K562 (cell line): ENCODE results near the gene MMP24OS. TPM values are rescaled to one million over a fixed set of nuclear protein-coding genes. Genes with fewer than 3 reads are reported as not detected.

ENCODE experiments used
- ATAC-seq: fragments of 200-7000 bp; cut with Tn5 transposase; 3 replicates; pipeline ENCODE4 v1.9.1; 2020; ENCODE audit warnings: moderate library complexity
- BruUV-seq: library from RNA; stranded (reverse); fragments of 400-500 nt; replicated peaks from 2 replicates; lab custom pipeline; 2021; lab: Mats Ljungman, UMichigan
- CTCF ChIA-PET: fragments of 300-600 bp; formaldehyde crosslinking; extraction: SDS; loops from one replicate; lab custom pipeline; 2021; ENCODE audit warnings: low intra/inter-chr PET ratio; lab: Yijun Ruan, JAX
- POLR2A ChIA-PET: fragments of 300-600, 350-650 bp; sonication (Branson Sonifier 250); formaldehyde crosslinking; extraction: SDS; loops from one replicate; lab custom pipeline; 2021; ENCODE audit warnings: antibody characterized with exemption, inconsistent platforms; lab: Yijun Ruan, JAX
- DNase-seq, 4 experiments: peaks; one replicate each; pipeline versions ENCODE4 v3.0.0 to v3.0.0-alpha.2; 2011 to 2018; ENCODE audit warnings: low spot score in 3 of 4, mixed read lengths in 3 of 4; ENCODE audit errors: extremely low read depth in 1 of 4
- FAIRE-seq: peaks from 2 replicates; lab custom pipeline; 2011; peaks lifted over from hg19 to GRCh38; lab: Jason Lieb, UNC
- H2AFZ ChIP-seq: 2 replicates; pipeline ENCODE4 v1.6.0; 2011; ENCODE audit warnings: low read depth, low read length, control low read depth, inconsistent platforms
- H3K27ac ChIP-seq: fragments of 200-600 bp; 3 replicates; pipeline ENCODE4 v1.8.0; 2011; ENCODE audit warnings: low read depth, mild to moderate bottlenecking, control low read depth, inconsistent platforms, low read length, moderate library complexity, mixed read lengths; ENCODE audit errors: extremely low read depth
- H3K27me3 ChIP-seq, 2 experiments: fragments of 300-600 bp in 1 of 2; 2 replicates in 1 of 2; 3 replicates in 1 of 2; pipeline versions ENCODE4 v1.6.0 to v1.8.0; 2011; ENCODE audit warnings: inconsistent platforms in 2 of 2, low read length in 2 of 2, mild to moderate bottlenecking in 1 of 2, mixed read lengths in 1 of 2, moderate library complexity in 1 of 2; ENCODE audit not compliant: control insufficient read depth in 2 of 2, insufficient read depth in 2 of 2
- H3K36me3 ChIP-seq: fragments of 300-600 bp; 3 replicates; pipeline ENCODE4 v1.8.0; 2011; ENCODE audit warnings: mild to moderate bottlenecking, low read length, inconsistent platforms; ENCODE audit not compliant: control insufficient read depth, insufficient read depth
- H3K4me1 ChIP-seq, 2 experiments: fragments of 200-600 bp in 1 of 2; replicated peaks in 1 of 2; 2 replicates in 1 of 2; 3 replicates in 1 of 2; pipeline versions ENCODE4 v1.5.1 to v1.8.0; 2011; ENCODE audit warnings: inconsistent platforms in 2 of 2, low read length in 2 of 2, mild to moderate bottlenecking in 1 of 2, mixed read lengths in 1 of 2, moderate library complexity in 1 of 2; ENCODE audit not compliant: control insufficient read depth in 2 of 2, insufficient read depth in 2 of 2
- H3K4me2 ChIP-seq: 2 replicates; pipeline ENCODE4 v1.6.1; 2011; ENCODE audit warnings: low read length, control low read depth, inconsistent platforms, mixed read lengths; ENCODE audit not compliant: insufficient read depth
- H3K4me3 ChIP-seq: fragments of 200-600 bp; sonication (generic), shearing (Covaris generic); 2 replicates; pipeline ENCODE4 v1.5.1; 2016; ENCODE audit warnings: control low read depth, inconsistent platforms
- H3K79me2 ChIP-seq: fragments of 200-600 bp; 3 replicates; pipeline ENCODE4 v1.8.0; 2011; ENCODE audit warnings: low read length, inconsistent platforms; ENCODE audit not compliant: control insufficient read depth, insufficient read depth
- H3K9ac ChIP-seq, 2 experiments: 2 replicates each; pipeline versions ENCODE4 v1.6.0 to v1.6.1; 2011; ENCODE audit warnings: low read depth in 2 of 2, low read length in 2 of 2, control low read depth in 1 of 2, inconsistent platforms in 1 of 2, mild to moderate bottlenecking in 1 of 2, mixed read lengths in 1 of 2; ENCODE audit not compliant: insufficient read depth in 1 of 2
- H3K9me1 ChIP-seq: one replicate; pipeline ENCODE4 v1.6.0; 2011; ENCODE audit warnings: inconsistent platforms, mild to moderate bottlenecking, low read length, moderate library complexity; ENCODE audit not compliant: control insufficient read depth, insufficient read depth
- H3K9me3 ChIP-seq: replicated peaks from 2 replicates; pipeline ENCODE4 v1.5.1; 2011; ENCODE audit warnings: low read depth, low read length, inconsistent platforms; ENCODE audit not compliant: control insufficient read depth, insufficient read depth
- H4K20me1 ChIP-seq: replicated peaks from 2 replicates; pipeline ENCODE4 v1.6.1; 2011; ENCODE audit warnings: low read length, inconsistent platforms, mixed read lengths; ENCODE audit not compliant: control insufficient read depth, insufficient read depth
- TEAD2 ChIP-seq: fragments of 450-650 bp; IDR thresholded peaks from 2 replicates; pipeline ENCODE4 v1.6.1; 2016; ENCODE audit warnings: missing genetic modification characterization, control low read depth, missing compliant biosample characterization
- ZNF121 ChIP-seq: sonication (generic); formaldehyde crosslinking; conservative IDR thresholded peaks from 2 replicates; pipeline ENCODE4 v1.8.0; 2022; ENCODE audit warnings: missing genetic modification reagents
- ZNF280B ChIP-seq: fragments of 250-450 bp; sonication (Bioruptor Pico); IDR thresholded peaks from 2 replicates; pipeline ENCODE4 v1.5.1; 2021; ENCODE audit warnings: mild to moderate bottlenecking
- WGBS: fragments of 100-300 bp; shearing (Covaris generic); methylation state at CpG from one replicate; pipeline ENCODE4 v1.1.6; 2016; ENCODE audit warnings: low coverage, mixed read lengths; ENCODE audit not compliant: insufficient coverage; ENCODE audit errors: missing lambda C conversion rate; 5-methylcytosine and 5-hydroxymethylcytosine counted together
- in situ Hi-C: fragments of 300-500 bp; cut with MboI; formaldehyde crosslinking; loops from 4 replicates; pipeline ENCODE4 v1.15.0; 2018; ENCODE audit warnings: inconsistent platforms, mixed read lengths
- intact Hi-C: fragments of 100-400 bp; cut with micrococcal nuclease; formaldehyde crosslinking; loops from 2 replicates; pipeline ENCODE4 v1.14.2; 2022
- polyA plus RNA-seq, 8 experiments: library from polyadenylated mRNA; depleted of rRNA in 4 of 8; stranded (reverse) in 5 of 8; unstranded in 3 of 8; fragments of >200 nt; fragmentation: Nextera tagmentation in 2 of 8; fragmentation: Illumina TruSeq in 1 of 8; extraction: Ambion mirVana in 2 of 8; extraction: Trizol in 1 of 8; gene quantifications; 2 replicates each; pipeline versions ENCODE4 v1.2.1 to v1.2.3, GENCODE V29; 2011 to 2014; ENCODE audit warnings: inconsistent platforms in 1 of 8, missing spikeins in 1 of 8
- total RNA-seq, 7 experiments: library from RNA; depleted of rRNA in 6 of 7; stranded (reverse); fragments of >200 nt in 6 of 7; fragmentation: Illumina TruSeq in 2 of 7; extraction: Trizol in 2 of 7; gene quantifications; 2 replicates each; pipeline versions ENCODE4 v1.2.1 to v1.2.3, GENCODE V29; 2011 to 2021; ENCODE audit warnings: low replicate concordance in 1 of 7

MMP24OS gene
- total and polyA plus RNA-seq, 9 of the 15 experiments (the other 6 are each of a cell fraction or from before 2014, with no cell fraction given) = 0.92 to 41.5 (median 11.4) TPM

DNA sequence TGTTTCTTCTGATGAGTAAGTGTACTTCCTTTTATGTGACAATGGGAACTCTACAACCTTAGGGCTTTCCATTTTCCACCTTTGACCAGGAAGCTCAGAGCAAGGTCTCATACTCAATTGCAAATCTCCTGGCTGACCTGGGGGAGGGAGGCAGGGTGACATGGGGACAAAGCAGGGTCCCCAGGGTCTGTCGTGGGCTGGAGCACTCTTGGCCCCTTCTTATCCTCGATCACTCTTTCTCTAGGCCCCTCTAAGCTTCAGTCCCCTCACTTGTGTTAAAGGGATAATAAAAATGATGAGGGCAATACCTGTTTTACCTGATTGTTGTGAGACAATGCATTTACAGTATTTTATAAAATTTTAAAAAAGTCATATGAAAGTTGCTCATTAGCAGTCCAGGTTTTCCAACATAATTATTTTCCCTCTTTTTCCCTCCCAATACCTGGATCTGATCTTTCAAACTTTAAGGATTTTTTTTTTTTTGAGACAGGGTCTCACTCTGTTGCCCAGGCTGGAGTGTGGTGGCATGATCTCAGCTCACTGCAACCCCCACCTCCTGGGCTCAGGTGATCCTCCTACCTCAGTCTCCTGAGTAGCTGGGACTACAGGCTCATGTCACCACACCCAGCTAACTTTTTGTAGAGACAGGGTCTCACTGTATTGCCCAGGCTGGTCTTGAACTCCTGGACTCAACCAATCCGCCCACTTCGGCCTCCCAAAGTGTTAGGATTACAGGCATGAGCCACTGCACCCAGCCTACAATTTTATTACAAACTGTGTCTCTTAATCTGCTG is 22.7 kb upstream of the MMP24OS start:
- BruUV-seq = no TSS peak
- Histone ChIP-seq H3K4me2 (no peak overlapping the region), H3K27ac (no peak overlapping the region), H4K20me1 (0 out of 2 replicates have a peak, but pooled peaks cover 4% of the 10 kb centered on the region), H3K9me3 (no peaks in the 10 kb centered on the region), H3K27me3 (peaks cover 11 to 16% of the 10 kb centered on the region in 2 experiments), H3K4me1 (peaks cover 11 to 20% of the 10 kb centered on the region in 2 experiments)
- WGBS = 35% methylated on average over 4 of the region's 4 CpGs
- in situ Hi-C loops = loop anchor here (25.0 kb wide), 1 partner anchor 137 kb away; the partner anchor contains the start of gene GDF5
- POLR2A ChIA-PET = interaction anchor here (0.6 kb wide), 1 partner anchor 205 kb away, joined by 4 read pairs; no protein-coding TSS in a partner anchor
- no peak for DNase-seq
- peak; percentile 34; the same call in 1 of the 2 replicates for TF ChIP-seq ZNF121 (CRISPR knock-in tag)
- TF ChIP-seq TEAD2 = no peak
- no peak for TF ChIP-seq ZNF280B
- TF ChIP-seq, all 486 proteins: peak for 1
- H3K9ac ChIP-seq = no peak overlapping the region
- intact Hi-C loops = no loop called here
- H2AFZ ChIP-seq = no peak overlapping the region
- FAIRE-seq (no peak), ATAC-seq (no peak)
- no peak overlapping the region for H3K4me3 ChIP-seq
- peaks cover 11% of the 10 kb centered on the region; the same call in 1 of the 3 replicates for H3K36me3 ChIP-seq
- CTCF ChIA-PET = interaction anchor here (0.6 to 1.3 kb wide), 3 partner anchors 41 to 965 kb away, joined by 3 to 5 read pairs (median 4); no protein-coding TSS in a partner anchor
- H3K9me1 ChIP-seq = peaks cover 3% of the 10 kb centered on the region
- no peaks in the 10 kb centered on the region for H3K79me2 ChIP-seq
